H1 (cell line): ENCODE data around the gene DIAPH1. TPM values are rescaled to one million over a fixed set of nuclear protein-coding genes. Genes with fewer than 3 reads are reported as not detected.

Experiments
- CTCF ChIA-PET: fragments of 300-600 bp; sonication (Branson Sonifier 250); formaldehyde crosslinking; loops from one replicate; lab custom pipeline; 2021; ENCODE audit not compliant: partially characterized antibody; lab: Charles Lee
- POLR2A ChIA-PET: fragments of 300-600 bp; sonication (Branson Sonifier 250); formaldehyde crosslinking; loops from one replicate; lab custom pipeline; 2021; ENCODE audit warnings: inconsistent platforms; ENCODE audit not compliant: partially characterized antibody; lab: Charles Lee
- DNase-seq, 2 experiments: peaks; one replicate each; pipeline versions ENCODE4 v3.0.0 to v3.0.0-alpha.2; 2010 to 2022; ENCODE audit warnings: low spot score in 2 of 2, low read depth in 1 of 2, mixed read lengths in 1 of 2
- FAIRE-seq: peaks from 2 replicates; lab custom pipeline; 2011; peaks lifted over from hg19 to GRCh38; lab: Jason Lieb, UNC
- H2AFZ ChIP-seq: 2 replicates; pipeline ENCODE4 v1.8.1; 2012; ENCODE audit warnings: low read length, inconsistent platforms
- H2AK5ac ChIP-seq: 2 replicates; pipeline ENCODE4 v1.6.1; 2013; ENCODE audit warnings: low read depth, low read length
- H2BK120ac ChIP-seq: replicated peaks from 2 replicates; pipeline ENCODE3; 2013; ENCODE audit warnings: low read depth, low read length, inconsistent platforms
- H2BK12ac ChIP-seq: 2 replicates; pipeline ENCODE4 v1.6.1; 2013; ENCODE audit warnings: low read depth, low read length
- H2BK15ac ChIP-seq: 2 replicates; pipeline ENCODE4 v1.6.1; 2013; ENCODE audit warnings: low read length
- H2BK20ac ChIP-seq: 2 replicates; pipeline ENCODE4 v1.6.1; 2013; ENCODE audit warnings: low read length
- H2BK5ac ChIP-seq: 2 replicates; pipeline ENCODE4 v1.6.1; 2013; ENCODE audit warnings: low read depth, low read length
- H3K14ac ChIP-seq: 2 replicates; pipeline ENCODE4 v1.6.1; 2013; ENCODE audit warnings: inconsistent platforms; ENCODE audit not compliant: insufficient read length
- H3K18ac ChIP-seq: 2 replicates; pipeline ENCODE4 v1.6.1; 2013; ENCODE audit warnings: low read length; ENCODE audit errors: extremely low read depth
- H3K23ac ChIP-seq: 2 replicates; pipeline ENCODE4 v1.6.1; 2013; ENCODE audit warnings: inconsistent platforms; ENCODE audit not compliant: insufficient read length
- H3K23me2 ChIP-seq: 2 replicates; pipeline ENCODE4 v1.6.1; 2013; ENCODE audit warnings: low read depth, low read length
- H3K27ac ChIP-seq: 2 replicates; pipeline ENCODE4 v1.6.1; 2011; ENCODE audit warnings: low read depth, low read length, inconsistent platforms
- H3K27me3 ChIP-seq, 4 experiments: replicated peaks in 1 of 4; 1 replicate in 1 of 4; 2 replicates in 3 of 4; pipeline versions ENCODE4 v1.6.1 to v1.8.1; 2011 to 2013; ENCODE audit warnings: low read length in 3 of 4, mild to moderate bottlenecking in 3 of 4, inconsistent platforms in 2 of 4, mixed read lengths in 2 of 4, moderate library complexity in 1 of 4; ENCODE audit not compliant: control insufficient read depth in 3 of 4, insufficient read depth in 3 of 4; ENCODE audit errors: extremely low read depth in 1 of 4
- H3K36me3 ChIP-seq, 4 experiments: 2 replicates each; pipeline versions ENCODE4 v1.6.1 to v1.8.1; 2011 to 2013; ENCODE audit warnings: mild to moderate bottlenecking in 4 of 4, low read length in 3 of 4, moderate library complexity in 2 of 4, control low read depth in 1 of 4, inconsistent platforms in 1 of 4; ENCODE audit not compliant: insufficient read depth in 4 of 4, control insufficient read depth in 2 of 4
- H3K4ac ChIP-seq: replicated peaks from 2 replicates; pipeline ENCODE3; 2013; ENCODE audit warnings: low read length, low read depth, mixed read lengths, inconsistent platforms; ENCODE audit not compliant: insufficient read length
- H3K4me1 ChIP-seq, 4 experiments: replicated peaks in 1 of 4; 1 replicate in 1 of 4; 2 replicates in 3 of 4; pipeline versions ENCODE4 v1.6.1 to v1.8.1; 2011 to 2013; ENCODE audit warnings: low read length in 3 of 4, inconsistent platforms in 2 of 4, mixed read lengths in 1 of 4; ENCODE audit not compliant: insufficient read depth in 4 of 4, control insufficient read depth in 3 of 4
- H3K4me2 ChIP-seq, 2 experiments: 2 replicates each; pipeline versions ENCODE4 v1.6.1 to v1.8.1; 2011 to 2013; ENCODE audit warnings: low read depth in 2 of 2, low read length in 2 of 2, control low read depth in 1 of 2, inconsistent platforms in 1 of 2, mild to moderate bottlenecking in 1 of 2; ENCODE audit not compliant: insufficient read depth in 1 of 2
- H3K4me3 ChIP-seq, 4 experiments: fragments of 200-600, 300-600 bp in 1 of 4; sonication (generic), shearing (Covaris generic), sonication (Bioruptor Twin) in 1 of 4; 2 replicates each; pipeline versions ENCODE4 v1.5.1 to v1.8.1; 2011 to 2016; ENCODE audit warnings: low read length in 4 of 4, low read depth in 3 of 4, control low read depth in 2 of 4, inconsistent platforms in 2 of 4, mild to moderate bottlenecking in 2 of 4, mixed read lengths in 1 of 4, moderate library complexity in 1 of 4; ENCODE audit not compliant: insufficient read depth in 2 of 4; ENCODE audit errors: extremely low read depth in 1 of 4
- H3K56ac ChIP-seq: replicated peaks from 2 replicates; pipeline ENCODE3; 2013; ENCODE audit warnings: low read depth, mild to moderate bottlenecking, mixed read lengths, low read length, inconsistent platforms; ENCODE audit not compliant: insufficient read length
- H3K79me1 ChIP-seq: 2 replicates; pipeline ENCODE4 v1.6.1; 2013; ENCODE audit warnings: low read depth, low read length, control low read depth
- H3K79me2 ChIP-seq, 2 experiments: 2 replicates each; pipeline versions ENCODE4 v1.6.1 to v1.8.1; 2012 to 2013; ENCODE audit warnings: low read length in 2 of 2, mild to moderate bottlenecking in 2 of 2, inconsistent platforms in 1 of 2; ENCODE audit not compliant: insufficient read depth in 2 of 2, control insufficient read depth in 1 of 2
- H3K9ac ChIP-seq, 4 experiments: replicated peaks in 1 of 4; 1 replicate in 1 of 4; 2 replicates in 3 of 4; pipeline versions ENCODE4 v1.6.1 to v1.8.1; 2011 to 2013; ENCODE audit warnings: low read depth in 3 of 4, low read length in 3 of 4, control low read depth in 2 of 4, mild to moderate bottlenecking in 2 of 4, moderate library complexity in 2 of 4, inconsistent platforms in 1 of 4; ENCODE audit errors: extremely low read depth in 1 of 4
- H3K9me3 ChIP-seq, 2 experiments: 2 replicates each; pipeline versions ENCODE4 v1.6.1 to v1.8.1; 2012 to 2013; ENCODE audit warnings: mild to moderate bottlenecking in 2 of 2, moderate library complexity in 2 of 2, control low read depth in 1 of 2, inconsistent platforms in 1 of 2, low read depth in 1 of 2, low read length in 1 of 2, mixed read lengths in 1 of 2; ENCODE audit not compliant: insufficient read depth in 2 of 2
- H4K20me1 ChIP-seq, 2 experiments: replicated peaks in 1 of 2; 2 replicates each; pipeline versions ENCODE3 to v1.8.1; 2011 to 2013; ENCODE audit warnings: inconsistent platforms in 2 of 2, low read length in 2 of 2, mild to moderate bottlenecking in 1 of 2; ENCODE audit not compliant: insufficient read depth in 2 of 2, control insufficient read depth in 1 of 2
- H4K5ac ChIP-seq: 2 replicates; pipeline ENCODE4 v1.6.1; 2013; ENCODE audit warnings: low read length, low read depth, mixed read lengths, inconsistent platforms; ENCODE audit not compliant: insufficient read length
- H4K8ac ChIP-seq: 2 replicates; pipeline ENCODE4 v1.8.0; 2013; ENCODE audit warnings: mild to moderate bottlenecking, moderate library complexity, low read length, inconsistent platforms; ENCODE audit not compliant: insufficient read depth; ENCODE audit errors: extremely low read depth
- H4K91ac ChIP-seq: replicated peaks from 2 replicates; pipeline ENCODE3; 2013; ENCODE audit warnings: low read length, mixed read lengths, inconsistent platforms; ENCODE audit not compliant: insufficient read length
- BACH1 ChIP-seq: IDR thresholded peaks from 2 replicates; pipeline ENCODE4 v1.6.1; 2012; ENCODE audit warnings: low read length, improper control_type of control experiment
- CBX8 ChIP-seq: fragments of 300-800, 300-1000 bp; sonication (generic); IDR thresholded peaks from 2 replicates; pipeline ENCODE4 v1.7.1; 2016; ENCODE audit warnings: low read depth, low read length, borderline replicate concordance
- EGR1 ChIP-seq: IDR thresholded peaks from 2 replicates; pipeline ENCODE4 v1.6.1; 2011; ENCODE audit warnings: low read depth, low read length, borderline replicate concordance
- EZH2 ChIP-seq: fragments of 200-600 bp; sonication (generic); IDR thresholded peaks from 2 replicates; pipeline ENCODE4 v1.7.1; 2012; ENCODE audit warnings: low read depth, mild to moderate bottlenecking, moderate library complexity, low read length, inconsistent platforms; ENCODE audit not compliant: severe bottlenecking
- HDAC2 ChIP-seq, 2 experiments: fragments of 300-600 bp in 1 of 2; sonication (generic) in 1 of 2; IDR thresholded peaks; 2 replicates each; pipeline ENCODE4 v1.6.1; 2011 to 2012; ENCODE audit warnings: low read depth in 2 of 2, low read length in 2 of 2, mild to moderate bottlenecking in 2 of 2, moderate library complexity in 2 of 2, borderline replicate concordance in 1 of 2, inconsistent platforms in 1 of 2
- RFX5 ChIP-seq: IDR thresholded peaks from 2 replicates; pipeline ENCODE4 v1.6.1; 2011; ENCODE audit warnings: low read depth, low read length, improper control_type of control experiment, borderline replicate concordance
- RXRA ChIP-seq: IDR thresholded peaks from 2 replicates; pipeline ENCODE4 v1.6.1; 2011; ENCODE audit warnings: low read depth, mild to moderate bottlenecking, low read length, moderate library complexity; ENCODE audit not compliant: insufficient read depth
- ZNF274 ChIP-seq: IDR thresholded peaks from 2 replicates; pipeline ENCODE4 v1.7.0; 2012; ENCODE audit warnings: low read length, borderline replicate concordance; ENCODE audit errors: extremely low read depth
- WGBS, 2 experiments: shearing (Covaris generic) in 1 of 2; methylation state at CpG; one replicate each; pipeline versions ENCODE4 v1.1.6 to v1.1.7; 2013 to 2015; ENCODE audit warnings: low lambda C conversion rate in 2 of 2, mixed read lengths in 2 of 2, inconsistent platforms in 1 of 2, low coverage in 1 of 2, missing lambda C conversion rate in 1 of 2; ENCODE audit not compliant: insufficient replicate concordance in 2 of 2, insufficient coverage in 1 of 2, insufficient read length in 1 of 2; ENCODE audit errors: extremely low coverage in 1 of 2, missing lambda C conversion rate in 1 of 2; 5-methylcytosine and 5-hydroxymethylcytosine counted together
- polyA plus RNA-seq, 7 experiments: library from polyadenylated mRNA; depleted of rRNA in 3 of 7; stranded (reverse) in 5 of 7; unstranded in 2 of 7; fragments of >200 nt in 5 of 7; fragments of 200-250 nt in 2 of 7; gene quantifications; 1 replicate in 5 of 7; 2 replicates in 1 of 7; 4 replicates in 1 of 7; pipeline versions ENCODE4 v1.2.1 to v1.2.3, GENCODE V29; 2011 to 2013; ENCODE audit warnings: missing spikeins in 2 of 7, mixed read lengths in 2 of 7
- total RNA-seq: library from RNA; stranded (reverse); fragmentation: NEBNext Ultra II Directional; extraction: Animal tissue kit (Norgen Biotek cat#: 25700); gene quantifications from 2 replicates; pipeline ENCODE4 v1.2.1, GENCODE V29; 2021

Gene DIAPH1
- total and polyA plus RNA-seq, 2 of the 8 experiments (the other 6 are each of a cell fraction or from before 2014, with no cell fraction given) = 61.2 to 114 TPM

GRCh38 chr5:141511771-141512325 lies 107.0 kb downstream of the DIAPH1 start:
- DNase-seq = no peak
- H3K23ac ChIP-seq = no peak overlapping the region
- no peak overlapping the region for H2BK20ac ChIP-seq
- no peak overlapping the region for H4K5ac ChIP-seq
- H3K4me2 ChIP-seq = no peak overlapping the region; a peak in 1 of 4 replicates
- H3K18ac ChIP-seq = no peak overlapping the region
- H3K23me2 ChIP-seq = peaks cover 15% of the 10 kb centered on the region
- H3K9me3 ChIP-seq = no peaks in the 10 kb centered on the region
- TF ChIP-seq RFX5 (no peak), ZNF274 (no peak), BACH1 (no peak), EGR1 (no peak), EZH2 (no peak), CBX8 (no peak), HDAC2 (IDR thresholded peaks at IDR 0.05; ENCODE audit: borderline replicate concordance in 1 of 2, low read depth in 2 of 2, low read length in 2 of 2) (no peak), RXRA (no peak)
- H3K14ac ChIP-seq = no peak overlapping the region
- H4K91ac ChIP-seq = no peak overlapping the region
- H3K27me3 ChIP-seq = no peaks in the 10 kb centered on the region
- H3K36me3 ChIP-seq = peaks cover 2 to 13% (median 7%) of the 10 kb centered on the region in 4 experiments; a peak in 6 of 8 replicates
- H3K4me3 ChIP-seq = no peak overlapping the region
- no peak for FAIRE-seq
- no peak overlapping the region for H3K56ac ChIP-seq
- WGBS, 2 experiments = 83% methylated on average over 4 of the region's 4 CpGs; no CpG with 5 or more reads in 1 of the 2 experiments
- no peaks in the 10 kb centered on the region for H3K79me2 ChIP-seq
- no peak overlapping the region for H3K27ac ChIP-seq
- peaks cover 7 to 35% (median 19%) of the 10 kb centered on the region in 4 experiments for H3K4me1 ChIP-seq
- H2AK5ac ChIP-seq = no peak overlapping the region
- no peak overlapping the region for H4K8ac ChIP-seq
- H3K4ac ChIP-seq = no peak overlapping the region
- H2BK120ac ChIP-seq = no peak overlapping the region
- ChIA-PET CTCF (interaction anchor here (0.6 to 50.9 kb wide), 34 partner anchors 11 to 417 kb away, joined by 3 to 1236 read pairs (median 6); partner anchors contain the start of genes PCDHB11, PCDHB14, PCDHB15 and PCDHB2), POLR2A (interaction anchor here (0.6 to 5.1 kb wide), 3 partner anchors 19 to 104 kb away, joined by 3 to 33 read pairs (median 5); partner anchors contain the start of genes PCDHGA11 and PCDHGB6)
- H2BK12ac ChIP-seq = no peak overlapping the region
- no peaks in the 10 kb centered on the region for H3K79me1 ChIP-seq
- no peak overlapping the region for H3K9ac ChIP-seq
- H2BK5ac ChIP-seq = no peak overlapping the region
- H2BK15ac ChIP-seq = no peak overlapping the region
- H4K20me1 ChIP-seq = no peaks in the 10 kb centered on the region
- no peak overlapping the region for H2AFZ ChIP-seq
